Measurements from ENCODE around the gene SMARCD3.

DNA sequence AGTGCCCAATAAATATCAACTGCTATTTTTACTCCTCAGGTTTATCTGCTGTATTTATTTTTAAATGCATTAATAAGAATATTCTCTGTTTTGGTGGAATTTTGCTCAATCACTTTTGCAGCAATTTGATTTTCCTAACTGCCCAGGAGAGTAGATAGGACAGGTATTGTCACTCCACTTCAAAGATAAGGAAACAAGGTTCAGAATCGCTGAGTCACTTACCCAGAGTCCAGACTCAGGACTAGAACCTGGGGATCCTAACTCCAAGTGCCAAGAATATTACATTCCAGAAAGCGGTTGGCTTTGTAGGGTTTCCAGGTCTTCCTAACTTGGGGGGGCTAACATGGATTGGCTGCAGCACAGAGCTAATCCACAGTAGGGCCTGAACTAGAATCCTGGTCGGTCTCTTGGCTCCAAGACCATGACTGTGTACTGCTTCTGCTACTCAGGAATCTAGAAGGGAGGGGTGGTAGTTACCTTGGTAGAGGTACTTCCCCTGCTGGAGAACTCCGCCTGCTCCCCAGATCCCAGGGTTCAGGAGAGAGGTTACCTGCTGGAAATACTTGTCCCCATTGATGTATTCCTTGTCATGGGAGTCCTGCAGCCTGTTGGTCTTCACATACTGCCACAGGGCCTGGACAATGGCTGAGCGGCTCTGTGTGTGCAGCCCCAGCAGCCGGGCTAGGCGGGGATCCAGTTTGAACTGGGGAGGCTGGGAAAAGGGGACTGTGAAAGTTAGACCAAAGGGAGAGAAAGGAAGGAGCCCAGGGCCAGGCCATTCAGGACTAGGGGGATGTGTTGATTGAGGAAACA is 7.3 kb downstream of the SMARCD3 start:
- TF ChIP-seq HDGF (IDR thresholded peaks at IDR 0.05; ENCODE audit: borderline replicate concordance) (no peak), SP1 (IDR thresholded peaks at IDR 0.05) (no peak), BHLHE40 (IDR thresholded peaks at IDR 0.05; ENCODE audit: borderline replicate concordance) (no peak), FOXM1 (IDR thresholded peaks at IDR 0.05; ENCODE audit: borderline replicate concordance) (no peak), L3MBTL2 (conservative IDR thresholded peaks at IDR 0.05) (no peak), FOXK2 (IDR thresholded peaks at IDR 0.05) (no peak), ELF4 (IDR thresholded peaks at IDR 0.05) (no peak), SUZ12 (IDR thresholded peaks at IDR 0.05) (no peak)
- TF ChIP-seq, protein P1, sequence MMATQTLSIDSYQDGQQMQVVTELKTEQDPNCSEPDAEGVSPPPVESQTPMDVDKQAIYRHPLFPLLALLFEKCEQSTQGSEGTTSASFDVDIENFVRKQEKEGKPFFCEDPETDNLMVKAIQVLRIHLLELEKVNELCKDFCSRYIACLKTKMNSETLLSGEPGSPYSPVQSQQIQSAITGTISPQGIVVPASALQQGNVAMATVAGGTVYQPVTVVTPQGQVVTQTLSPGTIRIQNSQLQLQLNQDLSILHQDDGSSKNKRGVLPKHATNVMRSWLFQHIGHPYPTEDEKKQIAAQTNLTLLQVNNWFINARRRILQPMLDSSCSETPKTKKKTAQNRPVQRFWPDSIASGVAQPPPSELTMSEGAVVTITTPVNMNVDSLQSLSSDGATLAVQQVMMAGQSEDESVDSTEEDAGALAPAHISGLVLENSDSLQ (IDR thresholded peaks at IDR 0.05), result no peak

Data from HEK293T (cell line).